Neutrophil (primary cell): ENCODE data around the gene RAB6B.

Experiments
- H3K27ac ChIP-seq: fragments of 200-600 bp; sonication (generic); 2 replicates; pipeline ENCODE4 v1.5.1; 2016; ENCODE audit warnings: mild to moderate bottlenecking, moderate library complexity
- H3K27me3 ChIP-seq: fragments of 200-600 bp; sonication (generic); 2 replicates; pipeline ENCODE4 v1.6.0; 2016; ENCODE audit warnings: mild to moderate bottlenecking
- H3K36me3 ChIP-seq: fragments of 200-600 bp; sonication (generic); 2 replicates; pipeline ENCODE4 v1.5.1; 2017
- H3K4me1 ChIP-seq, 2 experiments: fragments of 200-600 bp in 1 of 2; sonication (generic) in 1 of 2; 1 replicate in 1 of 2; 2 replicates in 1 of 2; pipeline versions ENCODE4 v1.5.1 to v1.6.1; 2013 to 2016; ENCODE audit warnings: low read depth in 1 of 2, low read length in 1 of 2, mild to moderate bottlenecking in 1 of 2, moderate library complexity in 1 of 2; ENCODE audit not compliant: control insufficient read depth in 1 of 2, insufficient read depth in 1 of 2
- H3K4me3 ChIP-seq, 2 experiments: fragments of 200-600 bp in 1 of 2; sonication (generic) in 1 of 2; 1 replicate in 1 of 2; 2 replicates in 1 of 2; pipeline ENCODE4 v1.5.1; 2013 to 2016; ENCODE audit warnings: low read depth in 1 of 2, low read length in 1 of 2, mild to moderate bottlenecking in 1 of 2, moderate library complexity in 1 of 2
- H3K9me3 ChIP-seq: fragments of 200-600 bp; sonication (generic); 2 replicates; pipeline ENCODE4 v1.5.1; 2016
- CTCF ChIP-seq: fragments of 200-600 bp; sonication (generic); IDR thresholded peaks from 2 replicates; pipeline ENCODE4 v1.5.1; 2016; ENCODE audit warnings: antibody characterized with exemption

RAB6B gene

DNA sequence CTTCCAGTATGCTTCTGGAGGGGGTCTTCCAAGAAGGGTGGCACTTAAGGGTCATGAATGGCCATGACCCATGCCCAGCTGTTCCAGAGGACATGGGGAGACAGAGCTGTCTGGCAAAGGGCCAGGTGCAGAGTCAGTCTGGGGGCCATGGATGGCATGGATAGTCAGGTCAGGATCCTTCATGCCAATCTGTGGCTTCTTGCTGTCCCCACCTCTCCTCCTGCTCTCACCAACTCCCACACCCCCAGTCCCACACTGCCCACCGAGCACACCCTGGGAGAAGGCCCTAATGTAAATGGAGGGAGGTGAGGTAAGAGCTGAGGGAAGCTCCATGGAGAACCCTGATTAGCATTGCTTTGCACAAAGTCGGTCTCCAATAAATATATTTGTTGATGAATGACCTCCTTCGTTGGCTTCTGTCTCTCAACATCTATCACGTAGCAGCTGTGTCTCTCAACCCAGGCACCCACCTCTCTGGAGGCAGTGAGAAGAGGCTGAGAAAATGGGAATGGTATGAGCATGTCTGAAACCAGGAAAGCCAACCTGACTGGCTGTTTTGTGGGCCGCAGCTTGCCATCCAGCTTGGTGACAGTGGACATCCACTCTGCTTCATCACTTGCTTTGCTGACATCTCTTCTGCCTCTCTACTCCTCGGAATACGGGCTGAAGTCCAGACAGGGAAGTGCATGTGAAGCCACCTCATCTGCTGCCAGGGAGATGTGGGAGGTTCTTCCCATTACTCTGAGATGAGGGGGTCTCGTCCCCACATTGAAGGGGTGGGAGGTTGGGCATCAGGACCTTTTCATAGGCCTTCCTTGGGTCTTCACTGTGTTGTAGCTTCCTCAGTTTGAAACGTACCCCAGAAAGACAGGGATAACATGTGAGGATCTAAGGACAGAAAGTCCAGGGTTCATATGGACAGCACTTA, 37.7 kb upstream of the RAB6B start:
- Histone ChIP-seq H3K9me3 (no peaks in the 10 kb centered on the region), H3K4me3 (no peak overlapping the region), H3K27me3 (peaks cover 15% of the 10 kb centered on the region), H3K27ac (no peak overlapping the region), H3K4me1 (no peaks in the 10 kb centered on the region), H3K36me3 (no peaks in the 10 kb centered on the region)
- TF ChIP-seq CTCF: no peak

DNA sequence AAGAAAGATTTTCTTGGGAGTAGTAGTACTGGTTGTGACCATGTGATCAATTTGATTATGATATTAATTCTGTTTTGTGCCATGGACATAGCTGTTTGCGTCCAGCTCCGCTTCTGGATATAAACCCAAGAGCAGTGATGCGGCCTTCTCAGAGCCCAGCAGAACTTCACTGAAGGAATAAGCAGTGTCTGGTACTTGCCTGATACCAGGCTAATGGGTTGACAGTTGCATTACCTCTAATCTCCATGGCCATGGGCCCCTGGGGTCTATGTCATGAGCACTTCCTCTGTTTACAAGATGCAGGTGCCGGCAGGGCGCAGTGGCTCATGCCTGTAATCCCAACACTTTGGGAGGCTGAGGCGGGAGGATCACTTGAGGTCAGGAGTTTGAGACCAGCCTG, 36.3 kb upstream of the RAB6B start:
- no peak overlapping the region for H3K4me3 ChIP-seq
- TF ChIP-seq CTCF: no peak
- no peaks in the 10 kb centered on the region for H3K9me3 ChIP-seq
- H3K4me1 ChIP-seq: peaks cover 4 to 9% of the 10 kb centered on the region in 2 experiments
- H3K27ac ChIP-seq: no peak overlapping the region
- peaks cover 28% of the 10 kb centered on the region for H3K27me3 ChIP-seq
- H3K36me3 ChIP-seq: no peaks in the 10 kb centered on the region

GRCh38 chr3:133931084-133931483, 35.4 kb upstream of the RAB6B start:
- H3K4me1 ChIP-seq: peaks cover 4 to 10% of the 10 kb centered on the region in 2 experiments
- no peak overlapping the region for H3K27ac ChIP-seq
- H3K36me3 ChIP-seq: no peaks in the 10 kb centered on the region
- H3K9me3 ChIP-seq: no peaks in the 10 kb centered on the region
- TF ChIP-seq CTCF: no peak
- no peak overlapping the region for H3K4me3 ChIP-seq
- peaks cover 37% of the 10 kb centered on the region for H3K27me3 ChIP-seq

GRCh38 chr3:133930341-133930933, 34.8 kb upstream of the RAB6B start:
- TF ChIP-seq CTCF: no peak
- Histone ChIP-seq H3K4me3 (no peak overlapping the region), H3K27me3 (peaks cover 40% of the 10 kb centered on the region), H3K4me1 (peaks cover 4 to 10% of the 10 kb centered on the region in 2 experiments), H3K9me3 (no peaks in the 10 kb centered on the region), H3K36me3 (no peaks in the 10 kb centered on the region), H3K27ac (no peak overlapping the region)

DNA sequence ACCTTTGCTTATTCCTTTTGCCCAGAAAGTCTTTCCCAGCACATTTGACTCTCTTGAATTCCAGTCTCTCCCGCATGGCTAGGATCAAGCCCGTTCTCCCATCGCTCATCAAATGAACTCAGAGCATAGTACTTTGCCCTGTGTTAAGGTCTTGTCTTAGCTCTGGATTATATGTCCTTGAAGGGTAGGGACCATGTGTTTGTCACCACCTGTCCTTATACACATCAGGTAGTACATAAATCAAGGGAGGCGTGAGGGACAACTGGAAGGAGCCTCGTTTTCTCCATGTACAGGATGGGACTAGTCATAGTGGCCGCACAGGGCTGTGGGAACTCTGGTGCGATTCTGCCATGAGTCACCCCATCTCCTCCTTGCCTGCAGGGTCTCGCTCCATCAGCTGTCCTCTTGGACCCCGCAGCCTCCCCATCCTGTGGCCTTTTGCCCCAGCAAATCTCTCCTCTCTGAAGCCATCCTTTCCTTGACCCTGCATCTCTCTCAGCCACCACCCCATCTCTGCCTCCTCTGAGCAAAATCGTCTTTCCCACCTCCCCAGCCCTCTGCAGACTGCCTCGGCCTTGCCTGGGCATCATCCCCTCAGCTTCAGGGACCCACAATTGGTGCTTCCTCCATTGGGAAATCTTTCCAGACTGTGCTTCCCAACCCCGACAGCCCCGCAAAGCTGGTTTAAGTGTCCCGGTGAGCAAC, 33.4 kb upstream of the RAB6B start:
- no peaks in the 10 kb centered on the region for H3K9me3 ChIP-seq
- no peaks in the 10 kb centered on the region for H3K36me3 ChIP-seq
- no peak for TF ChIP-seq CTCF
- H3K27me3 ChIP-seq: peaks cover 43% of the 10 kb centered on the region
- no peak overlapping the region for H3K27ac ChIP-seq
- peaks cover 4 to 10% of the 10 kb centered on the region in 2 experiments for H3K4me1 ChIP-seq
- H3K4me3 ChIP-seq: no peak overlapping the region
